Measurements from ENCODE around the gene ATMIN. TPM values are rescaled to one million over a fixed set of nuclear protein-coding genes. Genes with fewer than 3 reads are reported as not detected.

ATMIN gene
- total and polyA plus RNA-seq, 9 donors, result 15.6 to 39.5 (median 33.8) TPM

GRCh38 chr16:80997139-80997798 lies 38.4 kb upstream of the ATMIN start:
- H3K9me3 ChIP-seq, result no peaks in the 10 kb centered on the region
- intact Hi-C loops (cut with DNase I), result no loop called here
- DNase-seq, result no peak
- peaks cover 1% of the 10 kb centered on the region for H3K4me1 ChIP-seq (ENCODE audit: insufficient read depth)
- H3K4me3 ChIP-seq, result no peak overlapping the region
- 26 to 31% (median 31%) methylated on average over 9 of the region's 9 CpGs for WGBS, 3 donors
- no peak for TF ChIP-seq EP300 (IDR thresholded peaks at IDR 0.05)
- no peak overlapping the region for H3K27ac ChIP-seq
- H3K27me3 ChIP-seq, result no peaks in the 10 kb centered on the region
- no peaks in the 10 kb centered on the region for H3K36me3 ChIP-seq

GRCh38 chr16:80997964-80998620 lies 37.5 kb upstream of the ATMIN start:
- WGBS, 3 donors, result 92 to 95% (median 94%) methylated on average over 7 of the region's 7 CpGs
- Histone ChIP-seq H3K36me3 (no peaks in the 10 kb centered on the region), H3K9me3 (no peaks in the 10 kb centered on the region), H3K4me3 (no peak overlapping the region), H3K27ac (no peak overlapping the region), H3K27me3 (no peaks in the 10 kb centered on the region), H3K4me1 (ENCODE audit: insufficient read depth) (peaks cover 1% of the 10 kb centered on the region)
- DNase-seq, result no peak
- intact Hi-C loops (cut with DNase I), result no loop called here
- TF ChIP-seq CTCF (IDR thresholded peaks at IDR 0.05), result no peak

GRCh38 chr16:81000873-81001272 lies 34.8 kb upstream of the ATMIN start:
- Histone ChIP-seq H3K4me1 (ENCODE audit: insufficient read depth) (peaks cover 11% of the 10 kb centered on the region), H3K27ac (no peak overlapping the region), H3K36me3 (no peaks in the 10 kb centered on the region), H3K27me3 (no peaks in the 10 kb centered on the region), H3K4me3 (no peak overlapping the region), H3K9me3 (no peaks in the 10 kb centered on the region)
- no peak for TF ChIP-seq POLR2A (IDR thresholded peaks at IDR 0.05)
- 93 to 95% (median 95%) methylated on average over 3 of the region's 3 CpGs for WGBS, 3 donors
- DNase-seq, result no peak
- intact Hi-C loops (cut with DNase I), result loop anchor here in 1 of 4 donors (10.0 kb wide), 1 partner anchor 734 kb away; no protein-coding TSS in a partner anchor

GRCh38 chr16:81001330-81001729 lies 34.3 kb upstream of the ATMIN start:
- WGBS, 3 donors, result 82 to 87% (median 87%) methylated on average over 5 of the region's 5 CpGs
- intact Hi-C loops (cut with DNase I), result loop anchor here in 1 of 4 donors (10.0 kb wide), 1 partner anchor 733 kb away; no protein-coding TSS in a partner anchor
- no peaks in the 10 kb centered on the region for H3K27me3 ChIP-seq
- TF ChIP-seq POLR2A (IDR thresholded peaks at IDR 0.05) (no peak), CTCF (IDR thresholded peaks at IDR 0.05) (no peak), EP300 (IDR thresholded peaks at IDR 0.05) (no peak)
- no peaks in the 10 kb centered on the region for H3K9me3 ChIP-seq
- H3K27ac ChIP-seq, result no peak overlapping the region
- no peak for DNase-seq
- peaks cover 11% of the 10 kb centered on the region for H3K4me1 ChIP-seq (ENCODE audit: insufficient read depth)
- H3K4me3 ChIP-seq, result no peak overlapping the region
- no peaks in the 10 kb centered on the region for H3K36me3 ChIP-seq

- WGBS, 3 donors, result 60 to 73% (median 67%) methylated on average over 4 of the region's 4 CpGs
- Histone ChIP-seq H3K27ac (no peak overlapping the region), H3K27me3 (no peaks in the 10 kb centered on the region), H3K36me3 (no peaks in the 10 kb centered on the region), H3K4me3 (no peak overlapping the region), H3K9me3 (no peaks in the 10 kb centered on the region), H3K4me1 (ENCODE audit: insufficient read depth) (peaks cover 9% of the 10 kb centered on the region)
- DNase-seq, result no peak
- TF ChIP-seq POLR2A (IDR thresholded peaks at IDR 0.05) (no peak), EP300 (IDR thresholded peaks at IDR 0.05) (no peak), CTCF (IDR thresholded peaks at IDR 0.05) (no peak)
- intact Hi-C loops (cut with DNase I), result loop anchor here in 1 of 4 donors (10.0 kb wide), 1 partner anchor 732 kb away; no protein-coding TSS in a partner anchor
These were observed 32.6 kb upstream of the ATMIN start for GRCh38 chr16:81003064-81003463.
